Kidney capillary endothelial cell (primary cell): ENCODE results near the gene TMEM108.

Experiments used
- DNase-seq: peaks from one replicate; pipeline ENCODE4 v3.0.0-alpha.2; 2018; ENCODE audit warnings: low spot score

TMEM108 gene

DNA sequence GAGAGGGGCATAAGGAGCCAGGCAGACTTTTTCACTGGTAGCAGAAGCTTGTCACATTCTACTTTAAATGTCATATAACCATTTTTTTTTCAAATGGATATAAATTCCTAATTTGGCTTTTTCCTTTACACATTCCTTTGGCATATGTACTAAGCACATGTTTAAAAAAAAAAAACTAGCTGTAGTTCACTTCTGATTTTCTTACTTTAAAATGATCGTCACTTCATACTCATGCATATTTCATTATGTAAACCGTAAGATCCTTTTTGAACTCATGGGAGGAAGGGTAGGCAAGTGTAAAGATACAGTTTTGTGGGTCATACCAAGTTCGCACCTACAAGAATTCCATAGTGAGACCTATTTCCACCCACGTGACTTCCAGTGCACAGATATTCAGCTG is 316.5 kb downstream of the TMEM108 start:
- no peak for DNase-seq

DNA sequence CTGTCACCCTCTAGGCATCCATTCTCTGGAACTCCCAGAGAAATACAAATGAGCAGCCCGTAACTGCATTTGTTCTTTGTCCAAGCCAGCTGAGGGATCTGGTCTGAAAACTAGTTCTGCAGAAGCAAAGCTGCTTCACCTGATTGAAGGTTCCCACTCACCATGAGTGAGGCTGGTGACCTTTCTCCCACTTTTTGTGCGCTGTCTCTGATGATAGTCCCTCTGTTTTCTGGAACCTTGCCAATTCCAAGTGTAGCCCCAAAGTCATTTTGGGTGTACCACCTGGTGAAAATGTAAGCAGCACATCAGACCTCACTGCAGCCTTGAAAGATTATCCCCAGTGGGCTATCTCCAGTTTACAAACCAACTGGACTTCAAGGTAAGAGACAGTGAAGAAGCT is 322.3 kb downstream of the TMEM108 start:
- DNase-seq, result no peak

GRCh38 chr3:133361011-133361410 is 322.8 kb downstream of the TMEM108 start:
- DNase-seq, result no peak

- no peak for DNase-seq
Measured at GRCh38 chr3:133361435-133361834, 323.2 kb downstream of the TMEM108 start.

- no peak for DNase-seq
Measured at GRCh38 chr3:133362539-133362938, 324.3 kb downstream of the TMEM108 start.

DNA sequence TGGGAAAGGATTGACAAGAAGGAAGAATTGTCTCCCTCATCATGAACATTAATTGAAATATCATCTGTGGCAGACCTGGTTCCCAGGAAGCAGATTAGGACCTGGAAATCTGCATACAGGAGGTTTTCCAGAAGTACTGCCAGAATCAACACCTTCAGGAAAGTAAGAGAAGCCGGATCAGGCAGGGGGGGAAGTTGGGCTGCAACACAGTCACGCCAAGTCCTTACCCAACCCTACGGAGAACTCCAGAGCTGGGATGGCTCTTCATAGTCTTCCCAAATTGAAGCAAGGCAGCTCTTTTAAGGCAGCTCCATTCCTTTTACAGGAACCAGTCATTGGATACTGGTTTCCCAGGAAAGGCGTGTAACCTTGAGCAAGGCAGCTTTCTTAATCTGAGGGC is 326.5 kb downstream of the TMEM108 start:
- no peak for DNase-seq

DNA sequence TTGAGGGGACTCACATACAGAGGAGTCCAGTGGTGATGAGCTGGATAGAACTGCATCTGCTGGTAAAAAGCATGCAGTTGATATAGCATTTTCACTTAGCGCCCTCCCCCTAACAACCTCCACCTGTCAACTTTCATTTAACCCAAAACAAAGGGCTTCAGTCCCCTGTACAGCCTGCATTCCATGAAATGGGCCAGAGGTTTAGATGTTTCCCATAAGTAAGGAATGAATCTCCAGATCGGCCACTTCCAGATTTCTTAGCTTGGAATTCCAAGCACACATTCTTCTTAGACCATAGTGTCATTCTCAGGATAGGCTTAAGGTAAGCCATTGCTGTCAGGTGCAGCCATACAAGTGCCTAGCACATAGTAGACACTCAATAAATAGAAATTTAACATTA is 328.7 kb downstream of the TMEM108 start:
- no peak for DNase-seq

DNA sequence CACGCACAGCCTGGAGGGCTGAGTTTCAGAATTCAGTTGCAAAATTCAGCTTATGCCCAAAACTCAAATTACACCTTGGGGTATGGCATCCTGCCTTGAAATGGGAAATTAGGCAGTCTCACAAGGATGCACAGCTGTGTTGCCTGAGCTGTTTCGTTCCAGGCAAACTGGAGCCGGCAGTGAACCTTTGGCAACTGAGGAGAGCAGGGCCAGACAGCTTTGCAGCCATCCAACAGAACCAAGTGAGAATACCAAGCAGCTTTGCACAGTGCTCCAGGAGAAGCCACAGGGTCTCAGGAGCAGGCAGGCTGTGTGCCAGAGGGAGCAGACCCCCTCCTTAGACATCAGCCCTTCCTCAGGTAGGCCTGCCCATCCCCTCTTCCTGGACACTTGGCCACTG is 329.2 kb downstream of the TMEM108 start:
- DNase-seq, result no peak

DNA sequence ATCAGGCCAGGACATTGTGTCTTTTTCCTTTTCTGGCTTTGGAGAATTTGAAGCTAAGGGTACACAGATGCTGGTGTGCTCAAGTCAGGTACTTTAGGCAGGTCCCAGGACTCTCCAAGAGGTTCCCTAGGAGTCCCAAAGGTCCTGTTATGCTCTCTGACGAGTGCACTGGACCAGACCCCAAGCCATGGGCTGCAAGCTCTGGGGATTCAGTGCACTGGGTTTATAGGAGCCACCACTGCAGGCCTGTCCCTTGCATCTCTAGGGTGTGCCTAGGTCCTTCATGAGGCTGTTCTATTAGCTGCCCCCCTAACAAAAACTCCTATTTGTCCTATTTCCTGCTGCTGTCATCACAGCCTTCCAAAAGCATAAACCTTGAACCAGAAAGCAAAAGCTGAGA is 329.8 kb downstream of the TMEM108 start:
- no peak for DNase-seq

DNA sequence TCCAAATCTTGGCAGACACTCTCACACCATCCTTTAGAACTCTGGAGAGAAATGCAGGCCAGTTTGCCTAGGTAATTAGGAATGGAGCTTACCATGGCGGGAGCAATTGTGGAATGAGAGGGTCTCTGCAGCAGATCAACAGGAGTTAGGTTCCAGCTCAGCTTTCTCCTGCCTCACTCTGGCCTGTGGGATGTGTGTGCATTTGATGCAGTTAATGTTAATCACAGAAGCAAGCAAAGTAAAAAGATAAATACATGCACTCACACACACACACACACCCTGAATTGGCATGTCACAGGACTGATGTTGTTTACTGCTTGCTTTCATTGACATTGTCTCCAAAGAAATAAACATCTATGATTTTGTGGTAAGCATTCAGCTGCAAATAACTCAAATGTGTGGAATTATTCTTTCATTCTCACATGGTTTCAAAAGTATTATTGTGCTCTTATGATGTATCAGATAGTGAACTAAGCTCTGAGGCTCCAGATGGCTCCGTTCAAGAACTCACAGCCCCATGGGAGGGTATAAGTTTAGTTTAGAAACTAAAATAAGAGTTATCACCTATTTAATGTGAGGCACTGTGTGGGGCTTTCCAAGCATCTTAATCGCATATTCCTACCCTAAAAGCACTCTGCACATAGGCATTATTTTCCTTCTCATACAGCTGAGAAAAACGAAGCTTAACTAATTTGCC is 330.3 kb downstream of the TMEM108 start:
- no peak for DNase-seq

DNA sequence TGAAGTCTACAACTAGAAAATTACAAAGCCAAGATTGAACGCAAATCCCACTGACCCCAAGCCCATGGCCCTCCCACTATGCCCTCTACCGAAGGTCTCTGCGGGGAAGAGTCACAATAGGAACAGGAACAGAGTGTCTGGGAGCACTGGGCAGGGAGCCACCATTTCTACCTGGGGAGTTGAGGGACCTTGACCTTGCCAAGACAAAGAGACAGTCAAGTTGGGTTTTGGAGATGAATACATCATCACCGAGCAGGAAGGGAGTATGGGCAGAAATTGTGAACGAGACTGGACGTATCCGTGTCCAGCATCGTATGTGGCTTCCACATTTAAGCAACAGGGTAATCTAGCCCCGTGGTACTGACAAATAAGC is 330.9 kb downstream of the TMEM108 start:
- no peak for DNase-seq

DNA sequence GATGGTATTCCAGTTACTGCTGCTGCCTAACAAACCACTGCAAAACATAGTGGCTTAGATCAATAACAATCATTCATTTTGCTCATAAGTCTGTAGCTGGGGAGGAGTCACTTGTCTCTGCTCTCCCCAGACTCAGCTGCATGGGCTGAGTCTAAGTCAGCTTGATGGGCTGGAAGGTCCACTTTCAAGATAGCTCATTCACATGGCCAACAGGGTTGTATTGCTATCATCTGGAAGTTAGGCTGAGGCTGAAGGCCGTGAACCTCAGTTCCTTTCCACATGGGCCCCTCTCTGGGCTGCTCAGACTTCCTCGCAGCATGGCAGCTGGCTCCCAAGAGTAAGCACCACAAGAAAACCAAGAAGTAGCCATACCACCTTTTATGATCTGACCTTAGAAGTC is 333.0 kb downstream of the TMEM108 start:
- DNase-seq, result no peak

- DNase-seq, result no peak
Measured at GRCh38 chr3:133371676-133372075, 333.5 kb downstream of the TMEM108 start.

GRCh38 chr3:133374708-133375402 is 336.7 kb downstream of the TMEM108 start:
- DNase-seq, result no peak

GRCh38 chr3:133375403-133375745 is 337.2 kb downstream of the TMEM108 start:
- DNase-seq, result no peak

DNA sequence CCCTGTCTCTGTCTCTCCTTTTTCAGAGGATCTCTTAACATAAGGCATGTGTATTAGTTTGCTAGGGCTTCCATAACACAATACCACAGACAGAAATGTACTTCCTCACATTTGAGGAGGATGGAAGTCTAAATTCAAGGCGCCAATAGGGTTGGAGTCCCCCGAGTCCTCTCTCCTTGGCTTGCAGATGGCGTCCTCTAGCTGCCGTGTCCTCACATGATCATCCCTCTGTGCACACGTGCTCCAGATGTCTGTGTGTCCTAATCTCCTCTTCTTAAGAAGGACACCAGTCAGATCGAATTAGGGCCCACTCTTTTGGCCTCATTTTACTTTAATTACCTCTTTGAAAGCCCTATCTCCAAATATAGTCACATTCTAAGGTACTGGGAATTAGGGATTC is 338.6 kb downstream of the TMEM108 start:
- DNase-seq, result no peak

- DNase-seq, result peak; percentile 25
Measured at GRCh38 chr3:133377396-133377795, 339.2 kb downstream of the TMEM108 start.

GRCh38 chr3:133379926-133380325 is 341.7 kb downstream of the TMEM108 start:
- no peak for DNase-seq

GRCh38 chr3:133380481-133381225 is 342.5 kb downstream of the TMEM108 start:
- no peak for DNase-seq

- DNase-seq, result no peak
Measured at GRCh38 chr3:133381346-133382109, 343.3 kb downstream of the TMEM108 start.

GRCh38 chr3:133383175-133383574 is 345.0 kb downstream of the TMEM108 start:
- no peak for DNase-seq

GRCh38 chr3:133383741-133384140 is 345.6 kb downstream of the TMEM108 start:
- no peak for DNase-seq
